Prostate gland (tissue), 2 donors: Measurements from ENCODE around the gene SLIT3. TPM values are rescaled to one million over a fixed set of nuclear protein-coding genes. Genes with fewer than 3 reads are reported as not detected.

ENCODE experiments used
- DNase-seq: peaks from one replicate; pipeline ENCODE4 v3.0.0-alpha.2; 2019; ENCODE audit warnings: low spot score
- H3K27ac ChIP-seq, 2 donors: fragments of 200-600 bp; sonication (generic); 2 replicates each; pipeline ENCODE4 v1.5.1; 2017 to 2019
- H3K27me3 ChIP-seq: fragments of 200-600 bp; sonication (generic); replicated peaks from 2 replicates; pipeline ENCODE4 v1.5.1; 2019; ENCODE audit not compliant: insufficient read depth
- H3K36me3 ChIP-seq, 2 donors: fragments of 200-600 bp; sonication (generic); 1 replicate in 1 of 2; 2 replicates in 1 of 2; pipeline versions ENCODE4 v1.5.1 to v1.8.1; 2017 to 2019
- H3K4me1 ChIP-seq: fragments of 200-600 bp; sonication (generic); replicated peaks from 2 replicates; pipeline ENCODE4 v1.5.1; 2019
- H3K4me3 ChIP-seq, 2 donors: fragments of 200-600 bp; sonication (generic); 2 replicates each; pipeline ENCODE4 v1.5.1; 2017 to 2019
- H3K9me3 ChIP-seq: fragments of 200-600 bp; sonication (generic); 2 replicates; pipeline ENCODE4 v1.5.1; 2017
- POLR2A ChIP-seq: fragments of 450-650 bp; IDR thresholded peaks from one replicate; pipeline ENCODE4 v1.6.1; 2016; ENCODE audit warnings: antibody characterized with exemption, mild to moderate bottlenecking
- POLR2AphosphoS5 ChIP-seq: sonication (generic); formaldehyde crosslinking; IDR thresholded peaks from one replicate; pipeline ENCODE4 v1.6.1; 2017; ENCODE audit warnings: antibody characterized with exemption
- WGBS: methylation state at CpG from one replicate; pipeline ENCODE4 v1.1.5; 2018; 5-methylcytosine and 5-hydroxymethylcytosine counted together
- intact Hi-C: fragments of 100-400 bp; cut with DNase I; formaldehyde crosslinking; loops from one replicate; pipeline ENCODE4 v1.14.2; 2022
- total RNA-seq, 2 donors: library from RNA; depleted of rRNA; stranded (reverse); fragments of >200 nt; gene quantifications; one replicate each; pipeline ENCODE4 v1.1.0, GENCODE V29; 2016
- TF ChIP-seq, protein P1 (sequence below), 4 experiments: fragments of 200-600 bp in 2 of 4; fragments of 450-650 bp in 2 of 4; sonication (generic) in 2 of 4; IDR thresholded peaks; 1 replicate in 3 of 4; 2 replicates in 1 of 4; pipeline ENCODE4 v1.5.1; 2016 to 2019; ENCODE audit warnings: antibody characterized with exemption in 4 of 4, mild to moderate bottlenecking in 2 of 4, moderate library complexity in 2 of 4

Gene SLIT3
- total RNA-seq, 2 donors from 2014 or later: 8.3 TPM

- TF ChIP-seq POLR2A (no peak), POLR2AphosphoS5 (no peak)
- TF ChIP-seq, protein P1, sequence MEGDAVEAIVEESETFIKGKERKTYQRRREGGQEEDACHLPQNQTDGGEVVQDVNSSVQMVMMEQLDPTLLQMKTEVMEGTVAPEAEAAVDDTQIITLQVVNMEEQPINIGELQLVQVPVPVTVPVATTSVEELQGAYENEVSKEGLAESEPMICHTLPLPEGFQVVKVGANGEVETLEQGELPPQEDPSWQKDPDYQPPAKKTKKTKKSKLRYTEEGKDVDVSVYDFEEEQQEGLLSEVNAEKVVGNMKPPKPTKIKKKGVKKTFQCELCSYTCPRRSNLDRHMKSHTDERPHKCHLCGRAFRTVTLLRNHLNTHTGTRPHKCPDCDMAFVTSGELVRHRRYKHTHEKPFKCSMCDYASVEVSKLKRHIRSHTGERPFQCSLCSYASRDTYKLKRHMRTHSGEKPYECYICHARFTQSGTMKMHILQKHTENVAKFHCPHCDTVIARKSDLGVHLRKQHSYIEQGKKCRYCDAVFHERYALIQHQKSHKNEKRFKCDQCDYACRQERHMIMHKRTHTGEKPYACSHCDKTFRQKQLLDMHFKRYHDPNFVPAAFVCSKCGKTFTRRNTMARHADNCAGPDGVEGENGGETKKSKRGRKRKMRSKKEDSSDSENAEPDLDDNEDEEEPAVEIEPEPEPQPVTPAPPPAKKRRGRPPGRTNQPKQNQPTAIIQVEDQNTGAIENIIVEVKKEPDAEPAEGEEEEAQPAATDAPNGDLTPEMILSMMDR (IDR thresholded peaks at IDR 0.05): no peak
- WGBS: 98% methylated on average over 4 of the region's 4 CpGs
- DNase-seq: no peak
These were observed 631.8 kb downstream of the SLIT3 start for GRCh38 chr5:168669156-168669555.

DNA sequence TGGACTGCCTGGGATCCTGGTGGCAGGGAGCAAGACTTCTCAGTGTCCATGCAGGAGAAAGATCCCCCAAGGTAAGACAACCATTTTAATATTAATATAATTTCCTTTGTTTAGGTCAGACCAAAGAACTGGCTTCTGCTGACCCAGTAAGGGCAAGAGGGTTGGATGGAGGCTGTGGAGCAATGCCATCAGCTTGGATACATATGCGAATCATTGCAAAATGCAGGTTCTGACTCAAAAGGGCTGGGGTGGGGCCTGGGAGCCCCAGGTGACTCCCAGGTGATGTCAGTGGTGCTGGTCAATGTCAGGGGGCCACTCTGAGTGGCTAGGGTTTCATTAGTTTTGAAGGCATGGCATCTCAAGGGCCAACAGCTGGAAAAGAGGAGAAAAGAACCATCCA lies 632.9 kb downstream of the SLIT3 start:
- intact Hi-C loops: no loop called here
- no peaks in the 10 kb centered on the region for H3K9me3 ChIP-seq
- no peak overlapping the region for H3K4me3 ChIP-seq
- TF ChIP-seq POLR2A (no peak), POLR2AphosphoS5 (no peak)
- TF ChIP-seq, protein P1 (IDR thresholded peaks at IDR 0.05): no peak
- no peaks in the 10 kb centered on the region for H3K27me3 ChIP-seq
- 95% methylated on average over 1 of the region's 1 CpG for WGBS
- H3K36me3 ChIP-seq: no peaks in the 10 kb centered on the region
- no peak overlapping the region for H3K27ac ChIP-seq
- DNase-seq: no peak
- H3K4me1 ChIP-seq: no peaks in the 10 kb centered on the region

More at GRCh38 chr5:168669156-168669555, 631.8 kb downstream of the SLIT3 start:
- no peaks in the 10 kb centered on the region for H3K4me1 ChIP-seq
- no peak overlapping the region for H3K27ac ChIP-seq
- no peak overlapping the region for H3K4me3 ChIP-seq
- H3K27me3 ChIP-seq: no peaks in the 10 kb centered on the region
- no peaks in the 10 kb centered on the region for H3K9me3 ChIP-seq
- no peaks in the 10 kb centered on the region for H3K36me3 ChIP-seq
- intact Hi-C loops: no loop called here

DNA sequence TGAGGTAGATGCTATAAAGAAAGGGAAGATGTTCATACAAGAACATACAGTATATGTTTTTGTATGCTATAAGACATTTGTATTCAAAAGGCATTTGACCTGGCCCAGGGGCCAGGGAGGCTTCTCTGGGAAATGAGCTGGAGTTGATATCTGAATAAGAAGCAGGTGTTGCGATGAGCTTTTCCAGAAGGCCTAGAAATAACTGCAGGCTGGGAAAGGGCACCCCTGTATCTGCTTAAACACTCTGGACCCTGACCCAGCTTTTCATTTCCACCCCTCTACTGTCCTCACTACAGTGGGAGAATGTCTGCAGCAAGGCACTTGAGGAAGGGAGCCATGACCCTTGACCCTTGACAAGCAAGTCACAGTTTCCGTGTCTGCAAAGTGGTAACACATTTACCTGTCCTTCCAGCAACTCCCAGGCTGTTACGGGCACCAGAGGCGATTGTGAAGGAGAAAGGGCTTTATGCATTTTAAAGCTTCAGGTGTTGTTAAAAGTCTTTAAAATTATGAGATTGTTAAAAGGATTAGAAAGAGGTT lies 633.6 kb downstream of the SLIT3 start:
- no peak overlapping the region for H3K27ac ChIP-seq
- no peak for DNase-seq
- H3K36me3 ChIP-seq: no peaks in the 10 kb centered on the region
- TF ChIP-seq POLR2A (no peak), POLR2AphosphoS5 (no peak)
- TF ChIP-seq, protein P1 (IDR thresholded peaks at IDR 0.05): no peak
- WGBS: 82% methylated on average over 4 of the region's 4 CpGs
- H3K4me3 ChIP-seq: no peak overlapping the region
- intact Hi-C loops: no loop called here
- no peaks in the 10 kb centered on the region for H3K4me1 ChIP-seq
- no peaks in the 10 kb centered on the region for H3K9me3 ChIP-seq
- H3K27me3 ChIP-seq: no peaks in the 10 kb centered on the region

- no peaks in the 10 kb centered on the region for H3K9me3 ChIP-seq
- intact Hi-C loops: no loop called here
- DNase-seq: no peak
- no peaks in the 10 kb centered on the region for H3K4me1 ChIP-seq
- no peaks in the 10 kb centered on the region for H3K27me3 ChIP-seq
- TF ChIP-seq POLR2AphosphoS5 (no peak), POLR2A (no peak)
- TF ChIP-seq, protein P1 (IDR thresholded peaks at IDR 0.05): no peak
- H3K36me3 ChIP-seq: no peaks in the 10 kb centered on the region
- no peak overlapping the region for H3K27ac ChIP-seq
- no peak overlapping the region for H3K4me3 ChIP-seq
- WGBS: 88% methylated on average over 17 of the region's 17 CpGs
These were observed 634.6 kb downstream of the SLIT3 start for GRCh38 chr5:168666356-168666755.

GRCh38 chr5:168663276-168664004 lies 637.5 kb downstream of the SLIT3 start:
- intact Hi-C loops: no loop called here

More at GRCh38 chr5:168663276-168664004, 637.5 kb downstream of the SLIT3 start:
- Histone ChIP-seq H3K4me1 (no peaks in the 10 kb centered on the region), H3K4me3 (no peak overlapping the region), H3K27me3 (no peaks in the 10 kb centered on the region), H3K27ac (no peak overlapping the region), H3K36me3 (no peaks in the 10 kb centered on the region), H3K9me3 (no peaks in the 10 kb centered on the region)
- WGBS: 89% methylated on average over 1 of the region's 1 CpG
- no peak for TF ChIP-seq POLR2A
- TF ChIP-seq, protein P1 (IDR thresholded peaks at IDR 0.05): no peak
- TF ChIP-seq POLR2AphosphoS5: no peak
- DNase-seq: no peak
